ENCODE data around the gene LRCH3. TPM values are rescaled to one million over a fixed set of nuclear protein-coding genes. Genes with fewer than 3 reads are reported as not detected.

The LRCH3 gene
- polyA plus RNA-seq, 2 of the 4 experiments (the other 2 are of a cell fraction) = 14.2 to 44.6 TPM

GRCh38 chr3:197901626-197902025, 110.6 kb downstream of the LRCH3 start (continued):
- TF ChIP-seq CTCF (IDR thresholded peaks at IDR 0.05) = no peak

- POLR2A ChIA-PET = no interaction called here
- DNase-seq (ENCODE audit: low read depth in 1 of 2, low spot score in 1 of 2) (peak; percentile 49 to 84), ATAC-seq (peak; percentile 97 to 99), FAIRE-seq (no peak)
- H3K4me3 ChIP-seq = no peak overlapping the region
- 18% methylated on average over 17 of the region's 17 CpGs for WGBS (ENCODE audit: missing lambda C conversion rate)
- peak overlapping the region; percentile 58 for H3K4me2 ChIP-seq
- CTCF ChIA-PET = interaction anchor here (0.6 to 2.3 kb wide), 16 partner anchors 9 to 174 kb away, joined by 3 to 23 read pairs (median 4); no protein-coding TSS in a partner anchor
- H3K27ac ChIP-seq = no peak overlapping the region
- no peaks in the 10 kb centered on the region for H3K4me1 ChIP-seq
- H3K9me3 ChIP-seq = no peaks in the 10 kb centered on the region
- TF ChIP-seq SMC3 (IDR thresholded peaks at IDR 0.05) = peak; percentile 36; the same call in 1 of the 3 replicates
- TF ChIP-seq CTCF (IDR thresholded peaks at IDR 0.05) = peak; percentile 75
- peak; percentile 80 to 89 for TF ChIP-seq RAD21 (conservative IDR thresholded peaks at IDR 0.05 in 1 of 2, IDR thresholded peaks at IDR 0.05 in 1 of 2)
- peak; percentile 1 for TF ChIP-seq MAFK (IDR thresholded peaks at IDR 0.05; ENCODE audit: partially characterized antibody)
- TF ChIP-seq TP53 (CRISPR knock-in tag; IDR thresholded peaks at IDR 0.05) = no peak
- no peak for TF ChIP-seq BHLHE40 (IDR thresholded peaks at IDR 0.05; ENCODE audit: low read depth, low read length)
These were observed 115.2 kb downstream of the LRCH3 start for GRCh38 chr3:197906023-197906849.

GRCh38 chr3:197906850-197907187, 115.8 kb downstream of the LRCH3 start:
- WGBS (ENCODE audit: missing lambda C conversion rate) = 84% methylated on average over 3 of the region's 3 CpGs
- Histone ChIP-seq H3K27ac (no peak overlapping the region), H3K4me1 (no peaks in the 10 kb centered on the region), H3K4me3 (no peak overlapping the region), H3K9me3 (no peaks in the 10 kb centered on the region), H3K4me2 (no peak overlapping the region)
- POLR2A ChIA-PET = no interaction called here
- FAIRE-seq (no peak), DNase-seq (ENCODE audit: low read depth in 1 of 2, low spot score in 1 of 2) (no peak), ATAC-seq (no peak)
- CTCF ChIA-PET = interaction anchor here (0.9 to 2.3 kb wide), 6 partner anchors 8 to 173 kb away, joined by 3 to 23 read pairs (median 6); no protein-coding TSS in a partner anchor
- TF ChIP-seq ELK1 (IDR thresholded peaks at IDR 0.05; ENCODE audit: low read depth, low read length) (no peak), BCL3 (IDR thresholded peaks at IDR 0.05) (no peak), NPAS2 (CRISPR knock-in tag; IDR thresholded peaks at IDR 0.05; ENCODE audit: borderline replicate concordance) (no peak), HOXB5 (CRISPR knock-in tag; IDR thresholded peaks at IDR 0.05) (no peak), MYC (IDR thresholded peaks at IDR 0.05; ENCODE audit: borderline replicate concordance, low read length) (no peak), ZSCAN20 (CRISPR knock-in tag; IDR thresholded peaks at IDR 0.05) (no peak), REST (IDR thresholded peaks at IDR 0.05) (no peak), CBX8 (IDR thresholded peaks at IDR 0.05) (no peak), MAFK (IDR thresholded peaks at IDR 0.05; ENCODE audit: partially characterized antibody) (no peak), HDAC2 (IDR thresholded peaks at IDR 0.05) (no peak)

Measured in A549 (cell line).